Activated B cell treated with CpG ODN at 0.5 μM for 24 hours (primary cell): ENCODE data around the gene IL21. TPM values are rescaled to one million over a fixed set of nuclear protein-coding genes. Genes with fewer than 3 reads are reported as not detected.

Source experiments
- ATAC-seq: fragments of 200-7000 bp; cut with Tn5 transposase; one replicate; pipeline ENCODE4 v1.10.0; 2021; ENCODE audit warnings: low read depth, mild to moderate bottlenecking, moderate library complexity
- CTCF ChIA-PET: fragments of 350-600 bp; sonication (Branson Sonifier 250); formaldehyde crosslinking; loops from one replicate; lab custom pipeline; 2021; ENCODE audit warnings: antibody characterized with exemption; lab: Charles Lee
- POLR2A ChIA-PET: fragments of 350-600 bp; sonication (Branson Sonifier 250); formaldehyde crosslinking; loops from one replicate; lab custom pipeline; 2021; ENCODE audit warnings: antibody characterized with exemption; lab: Charles Lee
- DNase-seq: peaks from one replicate; pipeline ENCODE4 v3.0.0; 2022
- H3K27ac Mint-ChIP-seq: one replicate; pipeline ENCODE4 v1.8.0; 2020; ENCODE audit warnings: mixed read lengths
- H3K27me3 Mint-ChIP-seq: one replicate; pipeline ENCODE4 v1.8.0; 2021; ENCODE audit warnings: mixed read lengths
- H3K36me3 Mint-ChIP-seq: one replicate; pipeline ENCODE4 v1.8.0; 2021; ENCODE audit warnings: low read depth, mixed read lengths
- H3K4me1 Mint-ChIP-seq: one replicate; pipeline ENCODE4 v1.8.0; 2021; ENCODE audit warnings: mixed read lengths
- H3K4me3 Mint-ChIP-seq: one replicate; pipeline ENCODE4 v1.8.0; 2020; ENCODE audit warnings: mild to moderate bottlenecking, mixed read lengths
- H3K9me3 Mint-ChIP-seq: one replicate; pipeline ENCODE4 v1.8.0; 2020; ENCODE audit warnings: mixed read lengths
- intact Hi-C: fragments of 100-400 bp; cut with micrococcal nuclease; formaldehyde crosslinking; loops from one replicate; pipeline ENCODE4 v1.15.1; 2024
- total RNA-seq: library from RNA; stranded (reverse); gene quantifications from 2 replicates; pipeline ENCODE4 v1.2.3, GENCODE V29; 2022
- TF ChIP-seq, protein P1 (sequence below): fragments of 200-600 bp; IDR thresholded peaks from one replicate; pipeline ENCODE4 v1.8.0; 2022; ENCODE audit warnings: antibody characterized with exemption, mild to moderate bottlenecking

Gene IL21
- not detected in 2 replicates for total RNA-seq

DNA sequence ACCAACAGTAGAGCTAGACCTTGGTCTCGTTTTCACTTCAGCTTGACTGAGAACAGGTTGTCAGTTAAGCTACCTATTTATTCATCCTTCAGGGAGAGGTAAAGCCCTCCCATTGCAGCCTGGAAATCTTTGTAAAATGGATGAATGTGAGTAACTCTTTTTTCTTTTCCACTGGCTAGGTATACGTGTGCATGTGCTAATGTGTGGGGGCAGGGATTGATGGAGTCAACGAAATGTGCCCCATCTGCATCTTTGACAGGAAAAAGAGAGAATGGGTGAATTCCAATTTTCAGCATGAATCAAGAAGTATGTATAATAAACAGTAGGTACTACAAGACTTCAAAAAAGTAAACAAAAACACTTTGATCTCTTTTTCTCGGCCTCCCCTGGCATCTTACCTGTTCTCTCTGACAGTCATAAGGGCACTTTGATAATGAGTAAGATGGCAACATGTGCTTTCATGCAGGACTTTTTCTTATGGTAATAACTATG lies at the start of gene IL21:
Gene IL21, minus strand, starts transcription at position 51 of the 492 bp plus-strand sequence. CDS start 55 bp downstream, outside the sequence.
- TF ChIP-seq, protein P1, sequence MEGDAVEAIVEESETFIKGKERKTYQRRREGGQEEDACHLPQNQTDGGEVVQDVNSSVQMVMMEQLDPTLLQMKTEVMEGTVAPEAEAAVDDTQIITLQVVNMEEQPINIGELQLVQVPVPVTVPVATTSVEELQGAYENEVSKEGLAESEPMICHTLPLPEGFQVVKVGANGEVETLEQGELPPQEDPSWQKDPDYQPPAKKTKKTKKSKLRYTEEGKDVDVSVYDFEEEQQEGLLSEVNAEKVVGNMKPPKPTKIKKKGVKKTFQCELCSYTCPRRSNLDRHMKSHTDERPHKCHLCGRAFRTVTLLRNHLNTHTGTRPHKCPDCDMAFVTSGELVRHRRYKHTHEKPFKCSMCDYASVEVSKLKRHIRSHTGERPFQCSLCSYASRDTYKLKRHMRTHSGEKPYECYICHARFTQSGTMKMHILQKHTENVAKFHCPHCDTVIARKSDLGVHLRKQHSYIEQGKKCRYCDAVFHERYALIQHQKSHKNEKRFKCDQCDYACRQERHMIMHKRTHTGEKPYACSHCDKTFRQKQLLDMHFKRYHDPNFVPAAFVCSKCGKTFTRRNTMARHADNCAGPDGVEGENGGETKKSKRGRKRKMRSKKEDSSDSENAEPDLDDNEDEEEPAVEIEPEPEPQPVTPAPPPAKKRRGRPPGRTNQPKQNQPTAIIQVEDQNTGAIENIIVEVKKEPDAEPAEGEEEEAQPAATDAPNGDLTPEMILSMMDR, result no peak
- Mint-ChIP-seq H3K36me3 (no peaks in the 10 kb centered on the region), H3K27me3 (no peaks in the 10 kb centered on the region), H3K27ac (no peak within 1 kb of the TSS), H3K4me3 (no peak within 1 kb of the TSS), H3K4me1 (no peaks in the 10 kb centered on the region), H3K9me3 (no peaks in the 10 kb centered on the region)
- ChIA-PET CTCF (no interaction called here), POLR2A (no interaction called here)
- no peak for ATAC-seq
- no peak for DNase-seq
- intact Hi-C loops, result no loop called here

DNA sequence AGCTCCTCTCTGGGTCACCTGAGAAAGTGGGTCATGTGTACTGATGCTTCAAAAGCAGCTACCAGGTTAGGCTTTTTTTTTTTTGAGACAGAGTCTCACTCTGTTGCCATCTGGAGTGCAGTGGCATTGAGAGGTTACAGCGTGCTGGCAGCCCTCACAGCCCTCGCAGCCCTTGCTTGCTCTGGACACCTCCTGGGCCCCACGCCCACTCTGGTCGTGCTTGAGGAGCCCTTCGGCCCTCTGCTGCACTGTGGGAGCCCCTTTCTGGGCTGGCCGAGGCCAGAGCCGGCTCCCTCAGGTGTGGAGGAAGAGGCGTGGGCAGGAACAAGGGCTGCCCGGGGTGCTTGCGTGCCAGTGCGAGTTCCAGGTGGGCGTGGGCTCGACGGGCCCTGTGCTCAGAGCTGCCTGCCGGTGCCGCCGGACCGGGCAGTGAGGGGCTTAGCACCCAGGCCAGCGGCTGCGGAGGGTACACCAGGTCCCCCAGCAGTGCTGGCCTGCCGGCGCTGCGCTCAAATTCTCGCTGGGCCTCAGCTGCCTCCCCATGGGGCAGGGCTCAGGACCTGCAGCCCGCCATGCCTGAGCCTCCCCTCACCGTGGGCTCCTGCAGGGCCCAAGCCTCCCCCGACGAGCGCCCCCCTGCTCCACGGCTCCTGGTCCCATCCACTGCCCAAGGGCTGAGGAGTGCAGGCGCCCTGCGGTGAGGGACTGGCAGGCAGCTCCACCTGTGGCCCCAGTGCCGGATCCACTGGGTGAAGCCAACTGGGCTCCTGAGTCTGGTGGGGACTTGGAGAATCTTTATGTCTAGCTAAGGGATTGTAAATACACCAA lies 49.3 kb upstream of the IL21 start:
- Mint-ChIP-seq H3K27ac (no peak overlapping the region), H3K27me3 (peaks cover 2% of the 10 kb centered on the region), H3K36me3 (no peaks in the 10 kb centered on the region), H3K4me3 (no peak overlapping the region), H3K4me1 (no peaks in the 10 kb centered on the region), H3K9me3 (no peaks in the 10 kb centered on the region)
- no peak for DNase-seq
- ATAC-seq, result no peak
- TF ChIP-seq, protein P1, result no peak
- POLR2A ChIA-PET, result no interaction called here
- intact Hi-C loops, result no loop called here
- CTCF ChIA-PET, result no interaction called here

DNA sequence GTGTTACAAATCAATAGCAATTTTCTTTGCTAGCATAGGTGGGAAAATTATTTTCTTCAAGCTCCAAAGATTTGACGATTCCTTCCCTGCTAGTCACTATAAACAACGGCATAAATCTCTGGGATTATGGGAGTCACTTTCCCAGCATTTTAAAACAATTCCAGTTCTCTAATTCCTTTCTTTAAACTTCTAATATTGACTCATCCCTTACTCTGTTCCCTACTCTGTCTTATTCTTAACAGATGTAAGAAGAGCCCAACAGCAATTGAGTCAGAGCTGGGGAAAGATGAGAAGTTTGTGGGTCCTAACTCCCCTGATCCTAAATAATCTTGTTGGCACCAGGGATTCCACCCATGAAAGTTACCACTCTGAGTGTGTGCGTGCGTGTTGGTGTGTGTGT lies 47.4 kb upstream of the IL21 start:
- Mint-ChIP-seq H3K27ac (no peak overlapping the region), H3K4me1 (no peaks in the 10 kb centered on the region), H3K27me3 (peaks cover 2% of the 10 kb centered on the region), H3K36me3 (no peaks in the 10 kb centered on the region), H3K4me3 (no peak overlapping the region), H3K9me3 (no peaks in the 10 kb centered on the region)
- ATAC-seq, result no peak
- intact Hi-C loops, result no loop called here
- ChIA-PET POLR2A (no interaction called here), CTCF (no interaction called here)
- no peak for DNase-seq
- TF ChIP-seq, protein P1, result no peak

DNA sequence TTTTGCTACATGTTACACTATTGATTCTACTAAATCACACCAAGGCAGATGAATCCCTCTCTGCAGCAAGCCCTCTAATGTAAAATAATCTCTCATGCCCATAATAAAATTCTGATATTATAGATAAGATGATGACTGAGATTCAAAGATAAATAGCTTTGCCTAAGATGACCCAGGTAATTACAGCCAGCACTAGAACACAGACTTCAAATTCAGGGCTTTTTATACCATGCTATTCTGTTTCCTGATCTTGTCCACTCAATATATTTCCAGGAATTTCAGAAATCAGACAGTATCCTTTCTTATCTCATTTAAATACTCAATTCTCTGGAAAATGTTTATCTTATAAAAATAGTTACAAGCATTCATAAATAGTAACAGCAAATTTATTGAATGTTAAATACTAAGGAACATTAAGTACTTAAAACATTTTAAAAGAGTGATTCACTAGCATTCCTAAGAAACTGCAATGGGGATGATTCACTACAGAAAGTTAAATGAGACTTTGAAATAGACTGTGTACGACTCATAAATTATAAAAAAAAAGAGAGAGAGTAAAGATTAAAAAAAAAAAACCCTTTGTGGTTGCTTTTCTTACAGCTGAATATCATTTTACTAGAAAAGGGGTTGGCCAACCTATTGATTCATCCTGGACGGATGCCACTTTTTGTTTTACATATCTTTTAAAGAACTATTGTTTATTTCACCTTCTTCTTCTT lies 45.8 kb upstream of the IL21 start:
- POLR2A ChIA-PET, result no interaction called here
- DNase-seq, result no peak
- CTCF ChIA-PET, result no interaction called here
- Mint-ChIP-seq H3K27me3 (peaks cover 2% of the 10 kb centered on the region), H3K4me3 (no peak overlapping the region), H3K4me1 (no peaks in the 10 kb centered on the region), H3K27ac (no peak overlapping the region), H3K36me3 (no peaks in the 10 kb centered on the region), H3K9me3 (no peaks in the 10 kb centered on the region)
- intact Hi-C loops, result no loop called here
- ATAC-seq, result no peak
- TF ChIP-seq, protein P1, result no peak
